ENCODE measurements around the gene SLC2A14.
"Not testable (repeated sequence)": the region's sequence is repeated elsewhere in the genome, so short reads cannot be mapped to it uniquely, and the experiment has no call there.

The SLC2A14 gene

GRCh38 chr12:7879246-7879645 lies 6.5 kb upstream of the SLC2A14 start:
- no peak for DNase-seq (ENCODE audit: low read depth)
- H3K4me3 ChIP-seq (ENCODE audit: low read depth, low read length): no peak overlapping the region

GRCh38 chr12:7877420-7877819 lies 4.7 kb upstream of the SLC2A14 start:
- no peak overlapping the region for H3K4me3 ChIP-seq (ENCODE audit: low read depth, low read length)
- no peak for DNase-seq (ENCODE audit: low read depth)

- H3K4me3 ChIP-seq (ENCODE audit: low read depth, low read length): no peak overlapping the region
Measured at GRCh38 chr12:7870335-7870734, 2.4 kb downstream of the SLC2A14 start.

GRCh38 chr12:7869137-7869536 lies 3.6 kb downstream of the SLC2A14 start:
- no peak overlapping the region for H3K4me3 ChIP-seq (ENCODE audit: low read depth, low read length)
- no peak for DNase-seq (ENCODE audit: low read depth)

More at GRCh38 chr12:7870335-7870734, 2.4 kb downstream of the SLC2A14 start:
- no peak for DNase-seq (ENCODE audit: low read depth)

GRCh38 chr12:7868391-7868790 lies 4.3 kb downstream of the SLC2A14 start:
- no peak for DNase-seq (ENCODE audit: low read depth)
- H3K4me3 ChIP-seq (ENCODE audit: low read depth, low read length): no peak overlapping the region

GRCh38 chr12:7864601-7865150 lies 8.0 kb downstream of the SLC2A14 start:
- no peak for DNase-seq (ENCODE audit: low read depth)
- no peak overlapping the region for H3K4me3 ChIP-seq (ENCODE audit: low read depth, low read length)

GRCh38 chr12:7862814-7863348 lies 9.8 kb downstream of the SLC2A14 start:
- DNase-seq (ENCODE audit: low read depth): not testable (repeated sequence)

GRCh38 chr12:7862301-7862700 lies 10.4 kb downstream of the SLC2A14 start:
- not testable (repeated sequence) for DNase-seq (ENCODE audit: low read depth); H3K4me3 ChIP-seq (ENCODE audit: low read depth, low read length)

More at GRCh38 chr12:7862814-7863348, 9.8 kb downstream of the SLC2A14 start:
- H3K4me3 ChIP-seq (ENCODE audit: low read depth, low read length): not testable (repeated sequence)

GRCh38 chr12:7859552-7859951 lies 13.2 kb downstream of the SLC2A14 start:
- DNase-seq (ENCODE audit: low read depth): peak; percentile 65
- no peak overlapping the region for H3K4me3 ChIP-seq (ENCODE audit: low read depth, low read length)

GRCh38 chr12:7857971-7858370 lies 14.7 kb downstream of the SLC2A14 start:
- no peak for DNase-seq (ENCODE audit: low read depth)
- no peak overlapping the region for H3K4me3 ChIP-seq (ENCODE audit: low read depth, low read length)

- DNase-seq (ENCODE audit: low read depth): no peak
- H3K4me3 ChIP-seq (ENCODE audit: low read depth, low read length): no peak overlapping the region
Measured at GRCh38 chr12:7856516-7856915, 16.2 kb downstream of the SLC2A14 start.

GRCh38 chr12:7853557-7853956 lies 19.2 kb downstream of the SLC2A14 start:
- DNase-seq (ENCODE audit: low read depth): no peak
- no peak overlapping the region for H3K4me3 ChIP-seq (ENCODE audit: low read depth, low read length)

- not testable (repeated sequence) for H3K4me3 ChIP-seq (ENCODE audit: low read depth, low read length); DNase-seq (ENCODE audit: low read depth)
Measured at GRCh38 chr12:7851622-7852081, 21.1 kb downstream of the SLC2A14 start.

GRCh38 chr12:7850099-7850498 lies 22.6 kb downstream of the SLC2A14 start:
- not testable (repeated sequence) for DNase-seq (ENCODE audit: low read depth); H3K4me3 ChIP-seq (ENCODE audit: low read depth, low read length)

GRCh38 chr12:7848098-7848422 lies 24.7 kb downstream of the SLC2A14 start:
- not testable (repeated sequence) for H3K4me3 ChIP-seq (ENCODE audit: low read depth, low read length); DNase-seq (ENCODE audit: low read depth)

- H3K4me3 ChIP-seq (ENCODE audit: low read depth, low read length): not testable (repeated sequence)
- peak; percentile 43 for DNase-seq (ENCODE audit: low read depth)
Measured at GRCh38 chr12:7847226-7848097, 25.3 kb downstream of the SLC2A14 start.

GRCh38 chr12:7844116-7844515 lies 28.6 kb downstream of the SLC2A14 start:
- DNase-seq (ENCODE audit: low read depth): no peak
- H3K4me3 ChIP-seq (ENCODE audit: low read depth, low read length): no peak overlapping the region

- DNase-seq (ENCODE audit: low read depth); H3K4me3 ChIP-seq (ENCODE audit: low read depth, low read length): not testable (repeated sequence)
Measured at GRCh38 chr12:7843583-7843982, 29.1 kb downstream of the SLC2A14 start.

- not testable (repeated sequence) for DNase-seq (ENCODE audit: low read depth)
Measured at GRCh38 chr12:7843149-7843548, 29.6 kb downstream of the SLC2A14 start.

GRCh38 chr12:7842444-7842843 lies 30.3 kb downstream of the SLC2A14 start:
- not testable (repeated sequence) for H3K4me3 ChIP-seq (ENCODE audit: low read depth, low read length); DNase-seq (ENCODE audit: low read depth)

More at GRCh38 chr12:7843149-7843548, 29.6 kb downstream of the SLC2A14 start:
- H3K4me3 ChIP-seq (ENCODE audit: low read depth, low read length): not testable (repeated sequence)

Data from skeletal muscle cell (primary cell).